DOHH2 (cell line): ENCODE measurements around the gene PLA2G2E.

Experiments used
- CTCF ChIP-seq: fragments of 200-600 bp; sonication (generic); IDR thresholded peaks from one replicate; pipeline ENCODE4 v1.5.1; 2014; ENCODE audit warnings: antibody characterized with exemption, mild to moderate bottlenecking, low read depth, low read length; ENCODE audit not compliant: poor library complexity, severe bottlenecking
- EZH2phosphoT487 ChIP-seq: fragments of 200-600 bp; sonication (generic); IDR thresholded peaks from 2 replicates; pipeline ENCODE4 v1.6.1; 2017; ENCODE audit warnings: borderline replicate concordance, mild to moderate bottlenecking, antibody characterized with exemption, low read length, moderate library complexity, mixed read lengths

GRCh38 chr1:19949016-19949415 lies 25.6 kb upstream of the PLA2G2E start:
- TF ChIP-seq CTCF (no peak), EZH2phosphoT487 (no peak)
